Ascending aorta (tissue), 2 donors: Measurements from ENCODE around the gene C11orf52. TPM values are rescaled to one million over a fixed set of nuclear protein-coding genes. Genes with fewer than 3 reads are reported as not detected.

ENCODE experiments used
- DNase-seq, 2 donors: peaks; one replicate each; pipeline ENCODE4 v3.0.0-alpha.2; 2019; ENCODE audit warnings: low spot score in 2 of 2
- H3K27ac ChIP-seq, 2 donors: fragments of 200-600 bp; sonication (generic); one replicate each; pipeline ENCODE4 v1.5.1; 2016 to 2017; ENCODE audit warnings: mild to moderate bottlenecking in 1 of 2
- H3K27me3 ChIP-seq: fragments of 200-600 bp; sonication (generic); one replicate; pipeline ENCODE4 v1.5.1; 2017
- H3K36me3 ChIP-seq, 2 donors: fragments of 200-600 bp; sonication (generic); one replicate each; pipeline ENCODE4 v1.5.1; 2016
- H3K4me1 ChIP-seq, 2 donors: fragments of 200-600 bp; sonication (generic); one replicate each; pipeline ENCODE4 v1.5.1; 2016 to 2017; ENCODE audit warnings: mild to moderate bottlenecking in 1 of 2
- H3K4me3 ChIP-seq, 2 donors: fragments of 200-600 bp; sonication (generic); one replicate each; pipeline ENCODE4 v1.5.1; 2016 to 2017; ENCODE audit warnings: mild to moderate bottlenecking in 1 of 2
- H3K9me3 ChIP-seq, 2 donors: fragments of 200-600 bp; sonication (generic); one replicate each; pipeline ENCODE4 v1.5.1; 2016
- CTCF ChIP-seq, 3 experiments: fragments of 200-600 bp in 2 of 3; fragments of 450-650 bp in 1 of 3; sonication (generic) in 2 of 3; IDR thresholded peaks; one replicate each; pipeline ENCODE4 v1.5.1; 2016 to 2019; ENCODE audit warnings: antibody characterized with exemption in 3 of 3, mild to moderate bottlenecking in 1 of 3, moderate library complexity in 1 of 3
- intact Hi-C: fragments of 100-400 bp; cut with DNase I; formaldehyde crosslinking; loops from one replicate; pipeline ENCODE4 v1.15.1; 2023
- total RNA-seq: library from RNA; depleted of rRNA; stranded (reverse); fragments of >200 nt; gene quantifications from one replicate; pipeline ENCODE4 v1.1.0, GENCODE V29; 2016

Gene C11orf52
- total RNA-seq, 1 donor from 2014 or later: not detected

DNA sequence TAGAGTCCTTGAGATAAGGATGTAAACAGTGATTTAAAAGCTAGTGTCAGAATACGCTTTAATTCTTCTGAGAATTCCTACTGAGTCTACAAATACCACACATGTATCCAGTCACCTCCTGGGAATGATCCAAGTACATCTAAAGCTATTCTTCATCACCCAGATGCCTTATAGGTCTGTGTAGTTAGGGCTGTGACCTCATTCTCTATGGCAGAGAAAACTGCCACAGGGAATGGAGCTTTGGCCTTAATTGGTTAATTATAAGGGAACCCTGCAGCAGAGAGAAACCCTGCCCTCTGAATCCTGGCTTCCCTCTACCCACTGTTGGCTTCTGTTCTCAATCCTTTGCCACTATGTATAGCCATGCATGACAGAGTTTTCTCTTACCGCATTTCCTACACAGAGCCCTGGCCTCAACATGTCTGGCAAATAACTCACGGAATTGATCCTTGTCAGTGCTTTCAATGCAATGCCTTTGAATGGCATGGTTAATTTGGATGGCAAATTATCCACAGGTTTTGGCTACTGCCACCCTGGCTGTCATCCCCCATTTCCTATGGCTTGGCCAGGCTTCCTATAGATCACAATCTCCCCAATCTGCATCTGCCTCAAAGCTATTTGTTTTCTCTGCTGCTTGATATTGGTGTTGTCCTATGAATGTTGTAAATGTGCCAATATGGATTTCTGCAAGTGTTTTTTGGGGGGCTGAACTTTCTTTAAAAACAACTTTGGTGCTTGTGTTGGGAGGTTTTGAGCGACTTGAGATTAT lies 21.3 kb downstream of the C11orf52 start:
- H3K9me3 ChIP-seq: no peaks in the 10 kb centered on the region
- DNase-seq: no peak
- TF ChIP-seq CTCF (IDR thresholded peaks at IDR 0.05): no peak
- no peaks in the 10 kb centered on the region for H3K27me3 ChIP-seq
- peak overlapping the region; percentile 91 to 92 for H3K27ac ChIP-seq
- no peaks in the 10 kb centered on the region for H3K36me3 ChIP-seq
- H3K4me1 ChIP-seq: peaks cover 7 to 34% of the 10 kb centered on the region in 2 donors
- intact Hi-C loops: no loop called here
- H3K4me3 ChIP-seq: no peak overlapping the region

- Histone ChIP-seq H3K9me3 (no peaks in the 10 kb centered on the region), H3K4me1 (peaks cover 10 to 42% of the 10 kb centered on the region in 2 donors), H3K27me3 (no peaks in the 10 kb centered on the region), H3K4me3 (no peak overlapping the region), H3K36me3 (no peaks in the 10 kb centered on the region), H3K27ac (peak overlapping the region; percentile 91 to 92)
- no peak for DNase-seq
- TF ChIP-seq CTCF (IDR thresholded peaks at IDR 0.05): no peak
- intact Hi-C loops: no loop called here
Observed at GRCh38 chr11:111941963-111942362, 23.2 kb downstream of the C11orf52 start.

- Histone ChIP-seq H3K27ac (peak overlapping the region; percentile 91 to 92), H3K9me3 (no peaks in the 10 kb centered on the region), H3K36me3 (no peaks in the 10 kb centered on the region), H3K27me3 (no peaks in the 10 kb centered on the region), H3K4me1 (peaks cover 10 to 39% of the 10 kb centered on the region in 2 donors), H3K4me3 (no peak overlapping the region)
- DNase-seq: no peak
- intact Hi-C loops: no loop called here
- TF ChIP-seq CTCF (IDR thresholded peaks at IDR 0.05): no peak
Observed at GRCh38 chr11:111942829-111943228, 24.1 kb downstream of the C11orf52 start.

DNA sequence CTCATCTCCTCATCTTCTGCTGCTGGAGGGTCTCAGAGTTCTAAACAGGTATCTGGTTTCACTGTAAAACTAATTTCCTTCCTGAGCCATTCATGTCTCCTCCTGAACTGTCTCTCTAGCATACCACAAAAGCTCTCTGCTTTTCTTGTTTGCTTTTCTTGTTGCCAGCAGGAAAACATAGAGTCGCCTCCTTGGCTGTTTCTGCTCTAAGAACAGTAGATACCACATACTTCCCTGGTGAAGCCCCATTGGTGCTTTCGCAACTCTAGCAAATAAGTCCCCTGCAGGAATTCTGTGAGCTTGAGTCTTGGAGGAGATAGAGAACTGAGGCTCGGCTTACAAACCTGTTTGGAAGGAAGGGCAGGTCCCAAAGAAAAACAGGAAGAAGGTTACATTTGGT lies 25.4 kb downstream of the C11orf52 start:
- intact Hi-C loops: loop anchor here (2.0 kb wide), 1 partner anchor 31 kb away; the partner anchor contains the start of gene HSPB2
- peaks cover 10 to 35% of the 10 kb centered on the region in 2 donors for H3K4me1 ChIP-seq
- H3K27ac ChIP-seq: peak overlapping the region; percentile 91 to 92
- no peaks in the 10 kb centered on the region for H3K27me3 ChIP-seq
- TF ChIP-seq CTCF (IDR thresholded peaks at IDR 0.05): no peak
- no peak for DNase-seq
- H3K36me3 ChIP-seq: no peaks in the 10 kb centered on the region
- no peaks in the 10 kb centered on the region for H3K9me3 ChIP-seq
- peak overlapping the region in 1 of 2 donors; percentile 20 for H3K4me3 ChIP-seq

DNA sequence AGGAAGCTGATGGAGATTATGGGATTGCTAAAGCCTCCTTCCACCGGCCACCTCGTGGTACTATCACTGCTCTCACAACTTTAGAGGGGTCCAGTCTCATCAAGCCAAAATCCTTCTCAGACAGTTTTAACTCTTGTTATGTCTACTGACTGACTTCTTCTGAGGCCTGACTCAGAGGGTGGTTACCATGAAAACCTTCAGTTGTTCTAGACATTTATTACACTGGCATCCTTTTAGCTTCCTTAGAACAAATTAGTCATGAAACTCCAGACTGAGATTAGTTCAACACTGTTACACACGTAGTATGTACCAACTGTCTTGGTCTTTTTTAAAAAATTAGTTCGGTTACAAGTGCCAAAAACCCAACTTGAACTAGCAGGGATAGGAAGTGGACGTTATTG lies 25.9 kb downstream of the C11orf52 start:
- Histone ChIP-seq H3K27me3 (no peaks in the 10 kb centered on the region), H3K4me1 (peaks cover 10 to 32% of the 10 kb centered on the region in 2 donors), H3K9me3 (no peaks in the 10 kb centered on the region), H3K27ac (peak overlapping the region; percentile 91 to 92), H3K36me3 (no peaks in the 10 kb centered on the region), H3K4me3 (peak overlapping the region in 1 of 2 donors; percentile 20)
- DNase-seq: no peak
- TF ChIP-seq CTCF (IDR thresholded peaks at IDR 0.05): no peak
- intact Hi-C loops: loop anchor here (1.0 to 2.0 kb wide), 2 partner anchors 7 to 32 kb away; partner anchors contain the start of genes DIXDC1 and HSPB2
